Suprapubic skin (tissue), 4 donors: ENCODE data around the gene B3GALT5.

Experiments
- CTCF ChIP-seq, 2 donors: fragments of 200-600 bp in 1 of 2; fragments of 450-650 bp in 1 of 2; sonication (generic) in 1 of 2; IDR thresholded peaks; one replicate each; pipeline ENCODE4 v1.5.1; 2016 to 2019; ENCODE audit warnings: antibody characterized with exemption in 2 of 2, mild to moderate bottlenecking in 1 of 2, moderate library complexity in 1 of 2
- EP300 ChIP-seq: sonication (generic); formaldehyde crosslinking; IDR thresholded peaks from one replicate; pipeline ENCODE4 v1.6.1; 2017; ENCODE audit warnings: antibody characterized with exemption
- POLR2A ChIP-seq, 2 donors: fragments of 450-650 bp; IDR thresholded peaks; one replicate each; pipeline ENCODE4 v1.6.1; 2017; ENCODE audit warnings: antibody characterized with exemption in 2 of 2, mild to moderate bottlenecking in 2 of 2, moderate library complexity in 2 of 2
- POLR2AphosphoS5 ChIP-seq, 3 donors: sonication (generic); formaldehyde crosslinking; IDR thresholded peaks; one replicate each; pipeline ENCODE4 v1.6.1; 2017; ENCODE audit warnings: antibody characterized with exemption in 3 of 3

- TF ChIP-seq CTCF (IDR thresholded peaks at IDR 0.05): no peak
- no peak for TF ChIP-seq POLR2A (IDR thresholded peaks at IDR 0.05)
- no peak for TF ChIP-seq POLR2AphosphoS5 (IDR thresholded peaks at IDR 0.05)
- no peak for TF ChIP-seq EP300
These were observed 46.5 kb downstream of the B3GALT5 start for GRCh38 chr21:39659070-39659815.
